Ammon's horn (tissue), 1 donor: ENCODE measurements around the gene PTGDR2.

ENCODE experiments used
- DNase-seq: peaks from one replicate; pipeline ENCODE4 v3.0.0-alpha.2; 2016; ENCODE audit warnings: low spot score

PTGDR2 gene

DNA sequence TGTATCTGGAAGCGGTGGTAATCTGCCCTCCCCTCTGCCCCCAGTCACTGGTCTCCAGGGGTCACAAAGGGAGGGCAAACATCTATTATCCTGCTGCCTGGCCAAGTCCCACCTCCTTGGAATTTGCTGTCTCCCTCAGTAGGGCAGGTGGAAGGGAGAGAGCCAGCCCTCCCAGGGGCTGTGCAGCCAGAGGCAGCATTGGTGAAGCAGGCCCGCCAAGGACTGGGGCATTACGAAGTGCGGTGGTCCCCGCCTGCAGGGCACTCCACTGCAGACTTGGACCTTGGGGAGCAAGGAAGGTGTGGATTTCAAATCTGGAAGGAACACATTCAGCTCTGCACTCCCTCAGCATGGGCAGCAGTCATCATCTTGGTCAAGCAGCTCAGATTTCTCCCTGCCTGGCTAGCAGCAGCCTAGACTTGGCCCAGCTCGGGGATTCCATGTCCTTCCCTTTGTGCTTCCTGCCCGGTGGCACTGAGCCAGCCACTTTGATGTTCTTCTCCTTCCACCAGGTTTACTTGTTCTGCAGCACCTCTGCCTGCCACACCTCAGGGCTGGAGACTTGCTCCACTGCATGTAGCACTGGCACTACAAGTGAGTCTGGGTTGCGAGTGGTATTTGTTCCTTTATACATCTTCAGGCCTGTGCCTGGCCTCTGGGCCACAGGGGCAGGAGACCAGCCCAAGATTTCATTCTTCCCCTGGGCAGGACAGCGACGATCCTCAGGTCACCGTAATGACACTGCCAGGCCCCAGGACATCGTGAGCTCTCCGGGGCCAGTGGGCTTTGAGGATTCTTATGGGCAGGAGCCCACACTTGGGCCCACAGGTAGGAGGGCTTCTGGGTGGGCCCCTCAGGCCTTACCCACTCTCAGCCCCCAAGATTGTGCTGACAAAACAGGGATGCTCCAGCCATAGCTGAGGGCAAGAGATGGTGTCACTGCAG lies 18.9 kb upstream of the PTGDR2 start:
- DNase-seq: no peak

DNA sequence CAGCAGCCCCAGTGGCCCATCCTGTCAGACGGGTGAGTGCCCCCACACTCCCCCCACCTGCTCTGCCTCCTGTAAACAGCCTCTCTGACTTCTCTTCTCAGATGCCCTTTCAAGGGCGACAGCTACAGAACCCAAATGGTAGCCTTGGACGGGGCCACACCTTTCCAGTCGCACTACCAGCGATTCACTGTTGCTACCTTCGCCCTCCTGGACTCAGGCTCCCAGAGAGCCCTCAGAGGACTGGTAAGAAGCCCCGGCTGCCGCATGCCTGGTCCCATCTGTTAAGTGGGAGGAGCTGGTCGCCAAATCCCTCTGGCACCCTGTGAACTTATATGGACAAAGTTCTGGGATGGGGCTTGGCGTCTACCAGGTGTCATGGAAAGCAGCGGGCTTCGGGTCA lies 17.8 kb upstream of the PTGDR2 start:
- no peak for DNase-seq

- peak; percentile 27 for DNase-seq
Observed at GRCh38 chr11:60872961-60873524, 17.3 kb upstream of the PTGDR2 start.

DNA sequence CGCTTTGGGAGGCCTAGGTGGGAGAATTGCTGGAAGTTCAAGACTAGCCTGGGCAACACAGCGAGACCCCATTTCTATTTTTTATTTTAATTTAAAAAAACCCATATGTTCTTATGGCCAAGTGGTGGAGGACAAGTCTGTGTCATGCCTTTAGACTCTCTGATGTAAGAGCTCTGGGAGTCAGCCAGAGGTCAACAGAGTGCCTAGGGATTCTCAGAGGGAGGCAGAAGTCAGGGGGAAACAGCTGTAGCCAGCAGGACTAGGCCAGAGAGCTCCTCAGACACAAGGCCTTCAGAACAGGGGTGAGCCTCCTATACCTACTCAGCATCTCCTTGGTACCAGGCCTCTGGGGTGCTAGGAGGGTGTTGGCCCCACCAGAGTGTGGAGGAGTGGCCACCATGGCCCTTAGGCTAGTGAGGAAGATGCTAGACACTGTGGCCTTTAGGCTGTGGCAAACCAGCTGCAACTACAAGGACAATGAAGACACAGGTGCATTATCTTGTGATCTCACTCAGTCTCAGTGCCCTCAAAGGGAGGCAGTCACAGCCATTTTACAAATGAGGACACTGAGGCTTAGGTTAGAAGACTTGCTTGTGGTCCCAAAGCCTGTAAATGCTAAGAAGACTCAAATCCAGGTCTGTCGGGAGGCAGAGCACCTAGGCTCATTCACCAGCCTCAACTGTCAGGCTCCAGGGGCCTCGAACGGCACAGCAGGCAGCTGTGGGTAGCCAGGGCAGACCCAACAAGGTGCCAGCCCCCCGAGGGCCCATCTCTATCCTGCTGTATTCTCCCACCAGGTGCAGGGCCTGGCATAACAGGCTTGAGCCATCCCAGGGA lies 16.6 kb upstream of the PTGDR2 start:
- no peak for DNase-seq

DNA sequence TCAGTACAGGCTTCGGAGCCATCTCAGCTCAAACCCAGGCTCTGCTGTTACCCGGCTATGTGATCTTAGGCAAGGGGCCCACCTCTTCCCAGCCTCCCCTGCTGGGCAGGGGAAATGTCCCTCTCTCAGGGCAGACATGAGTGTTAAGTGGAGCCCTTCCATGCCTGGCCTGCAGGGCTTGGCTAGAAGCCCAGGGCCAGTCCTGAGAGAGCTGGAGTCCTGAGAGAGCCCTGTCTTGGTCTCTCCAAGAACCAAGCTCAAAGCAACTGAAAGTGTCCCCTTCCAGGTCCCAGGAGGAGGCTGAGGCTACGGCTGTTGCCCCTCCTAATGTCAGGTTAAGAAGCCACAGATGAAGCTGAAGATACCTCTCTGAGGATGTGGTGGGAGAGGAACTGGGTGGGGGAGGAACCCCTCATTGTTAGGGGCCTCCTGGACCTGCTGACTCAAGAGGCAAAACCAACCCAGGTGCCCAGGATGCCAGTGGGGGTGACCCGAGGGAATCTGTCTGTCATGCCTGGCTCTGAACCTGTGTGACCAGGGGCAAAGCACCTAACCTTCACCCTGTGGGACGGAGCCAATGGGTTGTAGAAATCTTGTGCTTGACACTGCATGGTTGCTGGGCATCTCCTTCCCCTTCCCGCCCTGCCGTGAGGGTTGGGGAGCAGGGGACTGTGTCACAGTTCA lies 15.8 kb upstream of the PTGDR2 start:
- DNase-seq: no peak

DNA sequence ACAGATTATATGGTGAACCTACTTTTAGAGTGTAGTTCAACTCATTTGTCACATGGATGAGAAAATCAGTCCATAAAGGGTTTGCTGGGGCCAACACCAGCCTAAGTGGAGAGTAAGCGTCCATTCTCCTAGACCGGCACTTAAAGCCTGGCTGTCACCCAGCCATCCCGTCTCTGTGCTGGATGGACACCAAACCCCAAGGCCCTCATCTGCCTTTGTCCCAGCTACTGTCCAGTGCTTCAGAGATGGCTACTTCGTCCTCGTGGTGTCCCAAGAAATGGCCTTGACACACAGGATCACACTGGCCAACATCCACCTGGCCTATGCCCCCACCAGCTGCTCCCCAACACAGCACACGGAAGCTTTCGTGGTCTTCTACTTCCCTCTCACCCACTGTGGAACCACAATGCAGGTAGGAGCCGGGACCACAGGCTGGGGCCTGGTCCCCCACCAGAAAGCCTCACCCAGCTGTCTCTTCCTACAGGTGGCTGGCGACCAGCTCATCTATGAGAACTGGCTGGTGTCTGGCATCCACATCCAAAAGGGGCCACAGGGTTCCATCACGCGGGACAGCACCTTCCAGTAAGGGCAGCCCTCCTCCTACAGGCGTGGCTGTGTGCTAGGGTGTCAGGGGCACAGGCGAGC lies 15.1 kb upstream of the PTGDR2 start:
- no peak for DNase-seq

DNA sequence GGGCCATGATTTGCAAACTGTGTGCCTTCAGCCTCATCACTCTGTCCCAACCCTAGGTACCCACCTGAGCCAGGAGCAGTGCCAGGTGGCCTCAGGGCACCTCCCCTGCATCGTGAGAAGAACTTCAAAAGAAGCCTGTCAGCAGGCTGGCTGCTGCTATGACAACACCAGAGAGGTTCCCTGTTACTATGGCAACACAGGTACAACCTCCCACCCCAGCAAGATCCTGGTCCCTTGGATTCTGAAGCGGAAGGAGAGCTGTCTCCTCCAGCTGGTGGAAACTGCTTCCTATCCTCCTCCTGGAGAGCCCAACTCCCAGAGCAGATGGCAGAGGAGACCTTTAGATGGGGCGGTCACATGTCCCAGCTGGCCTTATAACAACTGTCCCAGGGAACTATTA lies 14.5 kb upstream of the PTGDR2 start:
- no peak for DNase-seq

- no peak for DNase-seq
Observed at GRCh38 chr11:60869451-60869825, 13.7 kb upstream of the PTGDR2 start.

- DNase-seq: no peak
Observed at GRCh38 chr11:60868682-60869450, 13.1 kb upstream of the PTGDR2 start.

- no peak for DNase-seq
Observed at GRCh38 chr11:60867871-60868681, 12.3 kb upstream of the PTGDR2 start.

DNA sequence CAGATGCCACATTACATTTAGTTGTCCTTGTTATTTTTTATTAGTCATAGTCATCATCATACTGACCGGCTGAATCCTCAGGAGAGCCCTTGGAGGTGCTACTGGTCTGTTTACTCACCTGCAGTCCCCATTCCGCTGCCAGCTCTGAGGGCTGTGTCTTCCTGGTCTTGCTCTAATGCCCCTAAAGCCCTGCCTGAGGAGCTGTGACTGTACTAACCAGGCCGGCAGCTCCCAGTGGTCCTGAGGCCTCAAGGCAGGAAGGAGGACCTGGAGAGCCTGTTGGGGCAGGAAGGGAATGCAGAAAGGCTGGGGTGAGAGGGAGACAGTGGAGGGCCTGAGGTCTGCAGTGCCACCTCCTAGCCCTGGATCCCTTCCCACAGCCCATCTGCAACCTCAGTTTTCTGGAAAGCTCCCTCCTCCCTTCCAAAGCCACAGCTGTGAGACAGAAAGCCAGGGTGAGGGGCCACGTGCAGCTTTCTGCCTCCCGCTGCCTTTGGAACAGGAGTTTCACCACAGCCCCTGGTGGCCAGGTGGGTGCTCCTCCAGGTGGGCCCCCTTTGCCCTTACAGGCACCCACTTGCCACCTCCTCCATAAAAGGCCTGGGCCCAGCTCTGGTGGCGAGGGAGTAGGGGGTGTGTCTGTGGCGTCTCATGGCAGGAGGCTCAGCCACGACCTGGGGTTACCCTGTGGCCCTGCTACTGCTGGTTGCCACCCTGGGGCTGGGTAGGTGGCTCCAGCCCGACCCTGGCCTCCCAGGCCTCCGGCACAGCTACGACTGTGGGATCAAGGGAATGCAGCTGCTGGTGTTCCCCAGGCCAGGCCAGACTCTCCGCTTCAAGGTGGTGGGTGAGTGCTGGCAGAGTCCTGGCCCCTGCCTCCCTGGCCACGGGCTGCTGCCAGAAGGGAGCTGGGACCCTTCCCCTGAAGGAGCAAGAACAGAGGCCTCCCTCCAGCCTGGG lies 11.4 kb upstream of the PTGDR2 start, which contains the start of gene ZP1:
ZP1 (plus strand) TSS at position 632 of the 960 bp plus-strand sequence; CDS start at position 652, 20 bp downstream.
- no peak for DNase-seq

GRCh38 chr11:60864856-60865513 lies 9.2 kb upstream of the PTGDR2 start:
- no peak for DNase-seq

- no peak for DNase-seq
Observed at GRCh38 chr11:60863550-60864521, 8.1 kb upstream of the PTGDR2 start.

DNA sequence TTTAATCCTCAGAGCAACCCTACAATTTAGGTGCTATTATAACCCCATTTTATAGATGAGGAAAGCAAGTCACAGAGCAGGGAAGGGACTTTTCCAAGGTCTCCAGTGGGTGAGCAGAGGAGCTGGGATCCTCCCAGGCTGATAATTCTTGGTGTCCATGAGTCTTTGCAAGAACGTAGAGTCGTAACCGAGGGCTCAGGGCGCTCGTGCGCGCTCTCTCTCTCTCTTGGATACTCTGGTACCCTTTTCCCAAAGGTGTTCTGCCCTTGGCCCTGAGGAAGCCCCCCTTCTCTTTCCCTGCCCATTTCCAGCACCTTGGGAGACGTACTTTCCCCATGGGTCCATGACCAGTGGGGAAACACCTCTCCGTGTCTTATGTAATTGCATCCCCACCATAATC lies 6.4 kb upstream of the PTGDR2 start:
- no peak for DNase-seq

- DNase-seq: peak; percentile 53
Observed at GRCh38 chr11:60860943-60861342, 5.2 kb upstream of the PTGDR2 start.

DNA sequence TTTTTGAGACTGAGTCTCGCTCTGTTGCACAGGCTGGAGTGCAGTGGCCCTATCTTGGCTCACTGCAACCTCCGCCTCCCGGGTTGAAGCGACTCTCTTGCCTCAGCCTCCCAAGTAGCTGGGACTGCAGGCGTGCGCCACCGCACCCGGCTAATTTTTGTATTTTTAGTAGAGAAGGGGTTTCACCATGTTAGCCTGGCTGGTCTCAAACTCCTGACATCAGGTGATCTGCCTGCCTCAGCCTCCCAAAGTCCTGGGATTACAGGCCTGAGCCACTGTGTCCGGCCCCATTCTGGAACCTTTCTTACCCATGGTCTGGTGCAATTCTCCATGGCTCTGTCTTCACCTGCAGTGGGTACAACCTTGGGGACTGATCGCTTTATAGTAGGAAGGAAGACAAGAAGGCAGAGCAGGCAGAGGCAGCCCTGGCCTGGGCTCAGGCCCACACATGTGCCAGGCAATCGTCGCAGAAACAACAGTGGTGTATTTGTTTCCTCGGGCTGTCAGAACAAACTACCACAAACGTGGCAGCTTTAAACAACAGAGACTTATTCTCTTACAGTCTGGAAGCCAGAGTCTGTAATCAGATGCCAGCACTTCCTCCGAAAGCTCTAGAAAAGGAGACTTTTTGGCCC lies 4.0 kb upstream of the PTGDR2 start:
- peak; percentile 78 for DNase-seq
